Keratinocyte (primary cell): ENCODE data around the gene PKNOX2. TPM values are rescaled to one million over a fixed set of nuclear protein-coding genes. Genes with fewer than 3 reads are reported as not detected.

Experiments
- DNase-seq: peaks from one replicate; pipeline ENCODE4 v3.0.0-alpha.2; 2011; ENCODE audit warnings: low read depth, missing footprints, low spot score
- FAIRE-seq: peaks from 2 replicates; lab custom pipeline; 2011; peaks lifted over from hg19 to GRCh38; lab: Jason Lieb, UNC
- H2AFZ ChIP-seq: 2 replicates; pipeline ENCODE4 v1.6.0; 2012; ENCODE audit warnings: low read length, control low read depth, inconsistent platforms; ENCODE audit not compliant: control insufficient read depth
- H3K27ac ChIP-seq: 2 replicates; pipeline ENCODE4 v1.5.1; 2011; ENCODE audit warnings: low read length; ENCODE audit not compliant: control insufficient read depth, insufficient read depth
- H3K27me3 ChIP-seq: 3 replicates; pipeline ENCODE4 v1.6.0; 2011; ENCODE audit warnings: low read length; ENCODE audit not compliant: control insufficient read depth, insufficient read depth; ENCODE audit errors: extremely low read depth
- H3K36me3 ChIP-seq, 2 experiments: 2 replicates in 1 of 2; 3 replicates in 1 of 2; pipeline ENCODE4 v1.5.1; 2011; ENCODE audit warnings: low read length in 2 of 2, mild to moderate bottlenecking in 1 of 2; ENCODE audit not compliant: control insufficient read depth in 2 of 2, insufficient read depth in 2 of 2; ENCODE audit errors: extremely low read depth in 1 of 2
- H3K4me1 ChIP-seq: 3 replicates; pipeline ENCODE4 v1.5.1; 2011; ENCODE audit warnings: low read length; ENCODE audit not compliant: control insufficient read depth, insufficient read depth; ENCODE audit errors: extremely low read depth
- H3K4me2 ChIP-seq: 3 replicates; pipeline ENCODE4 v1.6.0; 2011; ENCODE audit warnings: low read depth, low read length; ENCODE audit not compliant: control insufficient read depth, insufficient read depth; ENCODE audit errors: extremely low read depth
- H3K4me3 ChIP-seq, 3 experiments: fragments of 200-600 bp in 1 of 3; sonication (generic) in 1 of 3; 2 replicates in 2 of 3; 3 replicates in 1 of 3; pipeline ENCODE4 v1.5.1; 2011 to 2016; ENCODE audit warnings: low read length in 3 of 3, mild to moderate bottlenecking in 3 of 3, control low read depth in 2 of 3, inconsistent platforms in 1 of 3, low read depth in 1 of 3, mixed read lengths in 1 of 3, mixed run types in 1 of 3, moderate library complexity in 1 of 3; ENCODE audit not compliant: control insufficient read depth in 2 of 3, insufficient read depth in 2 of 3; ENCODE audit errors: extremely low read depth in 1 of 3
- H3K79me2 ChIP-seq: 2 replicates; pipeline ENCODE4 v1.6.0; 2012; ENCODE audit warnings: low read length; ENCODE audit not compliant: control insufficient read depth, insufficient read depth
- H3K9ac ChIP-seq: 3 replicates; pipeline ENCODE4 v1.6.0; 2011; ENCODE audit warnings: low read length; ENCODE audit not compliant: control insufficient read depth, insufficient read depth; ENCODE audit errors: extremely low read depth
- H3K9me1 ChIP-seq: 3 replicates; pipeline ENCODE4 v1.6.0; 2011; ENCODE audit warnings: low read length; ENCODE audit not compliant: control insufficient read depth, insufficient read depth; ENCODE audit errors: extremely low read depth
- H3K9me3 ChIP-seq: 2 replicates; pipeline ENCODE4 v1.5.1; 2012; ENCODE audit warnings: low read depth, low read length; ENCODE audit not compliant: control insufficient read depth
- H4K20me1 ChIP-seq: 3 replicates; pipeline ENCODE4 v1.6.0; 2011; ENCODE audit warnings: low read length; ENCODE audit not compliant: control insufficient read depth, insufficient read depth; ENCODE audit errors: extremely low read depth
- EZH2 ChIP-seq: IDR thresholded peaks from one replicate; pipeline ENCODE4 v1.6.1; 2012; ENCODE audit warnings: inconsistent platforms, mild to moderate bottlenecking, low read length, moderate library complexity
- dilution Hi-C: fragments of 300-500 bp; cut with MboI; formaldehyde crosslinking; loops from one replicate; pipeline ENCODE4 v1.7.0; 2020; ENCODE audit warnings: low sequenced_read_pairs; ENCODE audit not compliant: extremely low pct_ligation_motif_present
- polyA plus RNA-seq, 5 experiments: library from polyadenylated mRNA; depleted of rRNA in 3 of 5; stranded (reverse) in 3 of 5; stranded (forward) in 1 of 5; unstranded in 1 of 5; fragments of >200 nt; gene quantifications; 1 replicate in 1 of 5; 2 replicates in 3 of 5; 3 replicates in 1 of 5; pipeline versions ENCODE4 v1.2.1 to v1.2.3, GENCODE V29; 2011 to 2012; ENCODE audit warnings: missing spikeins in 2 of 5, low read depth in 1 of 5, low replicate concordance in 1 of 5
- TF ChIP-seq, protein P1 (sequence below), 3 experiments: IDR thresholded peaks in 1 of 3; conservative IDR thresholded peaks in 1 of 3; optimal IDR thresholded peaks in 1 of 3; 2 replicates in 2 of 3; 3 replicates in 1 of 3; pipeline versions ENCODE3 to v1.5.1; 2011; ENCODE audit warnings: low read length in 3 of 3, mild to moderate bottlenecking in 3 of 3, moderate library complexity in 2 of 3, control low read depth in 1 of 3, inconsistent platforms in 1 of 3; ENCODE audit not compliant: insufficient read depth in 2 of 3; ENCODE audit errors: extremely low read depth in 1 of 3

PKNOX2 gene
- polyA plus RNA-seq, 1 donor (not counting 4 experiments of a cell fraction or from before 2014, with no cell fraction given): 0.05 TPM

DNA sequence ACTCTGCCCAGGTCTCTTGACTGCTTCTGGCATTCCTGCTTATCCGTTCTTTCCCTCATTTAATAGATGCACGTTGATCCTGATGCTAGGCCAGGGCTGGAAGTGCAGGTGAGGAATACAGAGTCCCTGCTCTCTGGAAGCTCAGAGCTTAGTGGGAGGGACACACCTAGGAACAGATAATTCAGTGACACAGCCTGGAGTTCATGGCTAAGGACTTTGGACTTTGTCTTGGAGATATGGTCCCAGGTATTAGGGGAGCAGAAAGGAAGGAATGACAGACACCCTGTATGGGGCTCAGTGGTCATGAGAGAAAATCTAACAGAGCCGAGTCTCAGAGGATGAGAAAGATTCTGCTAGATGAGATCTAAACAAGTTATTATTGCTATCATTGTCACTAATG, 160.6 kb downstream of the PKNOX2 start:
- H3K36me3 ChIP-seq: no peaks in the 10 kb centered on the region
- H3K79me2 ChIP-seq: no peaks in the 10 kb centered on the region
- no peak for FAIRE-seq
- no peaks in the 10 kb centered on the region for H3K9me1 ChIP-seq
- no peaks in the 10 kb centered on the region for H3K9me3 ChIP-seq
- peaks cover 14% of the 10 kb centered on the region for H3K27me3 ChIP-seq
- no peak for TF ChIP-seq EZH2
- TF ChIP-seq, protein P1, sequence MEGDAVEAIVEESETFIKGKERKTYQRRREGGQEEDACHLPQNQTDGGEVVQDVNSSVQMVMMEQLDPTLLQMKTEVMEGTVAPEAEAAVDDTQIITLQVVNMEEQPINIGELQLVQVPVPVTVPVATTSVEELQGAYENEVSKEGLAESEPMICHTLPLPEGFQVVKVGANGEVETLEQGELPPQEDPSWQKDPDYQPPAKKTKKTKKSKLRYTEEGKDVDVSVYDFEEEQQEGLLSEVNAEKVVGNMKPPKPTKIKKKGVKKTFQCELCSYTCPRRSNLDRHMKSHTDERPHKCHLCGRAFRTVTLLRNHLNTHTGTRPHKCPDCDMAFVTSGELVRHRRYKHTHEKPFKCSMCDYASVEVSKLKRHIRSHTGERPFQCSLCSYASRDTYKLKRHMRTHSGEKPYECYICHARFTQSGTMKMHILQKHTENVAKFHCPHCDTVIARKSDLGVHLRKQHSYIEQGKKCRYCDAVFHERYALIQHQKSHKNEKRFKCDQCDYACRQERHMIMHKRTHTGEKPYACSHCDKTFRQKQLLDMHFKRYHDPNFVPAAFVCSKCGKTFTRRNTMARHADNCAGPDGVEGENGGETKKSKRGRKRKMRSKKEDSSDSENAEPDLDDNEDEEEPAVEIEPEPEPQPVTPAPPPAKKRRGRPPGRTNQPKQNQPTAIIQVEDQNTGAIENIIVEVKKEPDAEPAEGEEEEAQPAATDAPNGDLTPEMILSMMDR (optimal IDR thresholded peaks at IDR 0.05 in 1 of 3, IDR thresholded peaks at IDR 0.05 in 1 of 3, conservative IDR thresholded peaks at IDR 0.05 in 1 of 3; ENCODE audit: extremely low read depth in 1 of 3, insufficient read depth in 2 of 3, low read length in 3 of 3): no peak
- H3K4me3 ChIP-seq: no peak overlapping the region
- no peak overlapping the region for H2AFZ ChIP-seq
- no peak overlapping the region for H3K4me2 ChIP-seq
- H3K27ac ChIP-seq: no peak overlapping the region
- DNase-seq: no peak
- no peaks in the 10 kb centered on the region for H3K4me1 ChIP-seq
- H3K9ac ChIP-seq: no peak overlapping the region
- H4K20me1 ChIP-seq: no peaks in the 10 kb centered on the region
- dilution Hi-C loops: no loop called here

DNA sequence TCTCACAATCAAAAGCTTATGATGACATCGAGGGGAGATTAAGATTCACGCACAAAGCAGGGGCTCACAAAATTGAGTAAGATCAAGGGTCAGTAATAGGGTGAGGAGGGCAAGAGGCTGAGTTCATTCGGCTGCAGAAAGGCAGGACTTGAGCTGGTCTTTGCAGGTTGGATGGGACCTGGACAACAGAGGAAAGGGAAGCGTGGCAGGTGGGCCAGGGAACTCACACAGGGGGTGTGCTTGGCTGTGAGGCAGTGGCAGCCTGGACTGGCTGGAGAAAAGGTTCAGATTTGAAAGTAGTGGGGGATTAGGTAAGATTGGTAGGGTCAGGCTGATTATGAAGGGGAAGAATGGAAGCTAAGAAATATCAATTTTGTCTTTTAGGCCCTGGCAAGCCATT, 161.6 kb downstream of the PKNOX2 start:
- no peaks in the 10 kb centered on the region for H3K79me2 ChIP-seq
- dilution Hi-C loops: no loop called here
- no peaks in the 10 kb centered on the region for H3K4me1 ChIP-seq
- H4K20me1 ChIP-seq: no peaks in the 10 kb centered on the region
- H3K36me3 ChIP-seq: no peaks in the 10 kb centered on the region
- no peaks in the 10 kb centered on the region for H3K9me3 ChIP-seq
- no peak overlapping the region for H3K9ac ChIP-seq
- H3K4me3 ChIP-seq: no peak overlapping the region
- H3K4me2 ChIP-seq: no peak overlapping the region
- no peak overlapping the region for H2AFZ ChIP-seq
- H3K9me1 ChIP-seq: no peaks in the 10 kb centered on the region
- FAIRE-seq (no peak), DNase-seq (no peak)
- no peak for TF ChIP-seq EZH2
- TF ChIP-seq, protein P1 (optimal IDR thresholded peaks at IDR 0.05 in 1 of 3, IDR thresholded peaks at IDR 0.05 in 1 of 3, conservative IDR thresholded peaks at IDR 0.05 in 1 of 3; ENCODE audit: extremely low read depth in 1 of 3, insufficient read depth in 2 of 3, low read length in 3 of 3): no peak
- H3K27ac ChIP-seq: no peak overlapping the region
- H3K27me3 ChIP-seq: peaks cover 15% of the 10 kb centered on the region
